HepG2 (cell line): ENCODE measurements around the gene DCD. TPM values are rescaled to one million over a fixed set of nuclear protein-coding genes. Genes with fewer than 3 reads are reported as not detected.

Experiments used
- HHEX ChIP-seq: IDR thresholded peaks from 2 replicates; pipeline ENCODE4 v1.6.1; 2016; ENCODE audit warnings: control low read depth
- MYPOP ChIP-seq: sonication (generic); formaldehyde crosslinking; IDR thresholded peaks from 2 replicates; pipeline ENCODE4 v1.8.1; 2023; ENCODE audit warnings: mild to moderate bottlenecking, moderate library complexity, missing genetic modification reagents
- NPAS2 ChIP-seq: sonication (generic); formaldehyde crosslinking; IDR thresholded peaks from 2 replicates; pipeline ENCODE4 v1.8.0; 2022; ENCODE audit warnings: mild to moderate bottlenecking, missing genetic modification reagents, borderline replicate concordance
- SKI ChIP-seq: fragments of 450-650 bp; IDR thresholded peaks from one replicate; pipeline ENCODE4 v1.6.1; 2018; ENCODE audit warnings: mild to moderate bottlenecking; ENCODE audit not compliant: partially characterized antibody
- SKIL ChIP-seq: sonication (generic); formaldehyde crosslinking; IDR thresholded peaks from 2 replicates; pipeline ENCODE4 v1.8.0; 2022; ENCODE audit warnings: missing genetic modification reagents, mild to moderate bottlenecking, moderate library complexity, borderline replicate concordance
- TMF1 ChIP-seq: sonication (generic); formaldehyde crosslinking; IDR thresholded peaks from 2 replicates; pipeline ENCODE4 v1.8.1; 2022; ENCODE audit warnings: low read depth, missing genetic modification reagents
- ZHX2 ChIP-seq, 2 experiments: sonication (generic) in 1 of 2; formaldehyde crosslinking in 1 of 2; IDR thresholded peaks; 2 replicates each; pipeline versions ENCODE4 v1.6.1 to v1.9.0; 2014 to 2022; ENCODE audit warnings: antibody characterized with exemption in 1 of 2, borderline replicate concordance in 1 of 2, inconsistent platforms in 1 of 2, low read depth in 1 of 2, missing genetic modification reagents in 1 of 2
- polyA plus RNA-seq, 8 experiments: library from polyadenylated mRNA; depleted of rRNA in 3 of 8; stranded (reverse) in 7 of 8; unstranded in 1 of 8; fragments of >200 nt; fragmentation: Illumina TruSeq in 4 of 8; extraction: Trizol in 4 of 8; gene quantifications; 2 replicates each; pipeline versions ENCODE4 v1.2.1 to v1.2.3, GENCODE V29; 2011 to 2016; ENCODE audit warnings: low read depth in 4 of 8, missing spikeins in 1 of 8, mixed read lengths in 1 of 8; ENCODE audit not compliant: insufficient read depth in 1 of 8
- total RNA-seq, 5 experiments: library from RNA; depleted of rRNA; stranded (reverse); fragments of >200 nt; fragmentation: Illumina TruSeq; extraction: Trizol; gene quantifications; 2 replicates each; pipeline ENCODE4 v1.2.3, GENCODE V29; 2016; ENCODE audit warnings: low read depth in 1 of 5

Gene DCD
- total and polyA plus RNA-seq, 2 of the 13 experiments (the other 11 are each of a cell fraction or from before 2014, with no cell fraction given), result not detected

GRCh38 chr12:54684636-54685630 lies 36.8 kb upstream of the DCD start (continued):
- TF ChIP-seq SKIL (CRISPR knock-in tag), result no peak
- TF ChIP-seq ZHX2 (IDR thresholded peaks at IDR 0.05; ENCODE audit: low read depth), result no peak
- TF ChIP-seq ZHX2 (CRISPR knock-in tag; IDR thresholded peaks at IDR 0.05; ENCODE audit: borderline replicate concordance), result no peak
- no peak for TF ChIP-seq TMF1 (CRISPR knock-in tag)
- no peak for TF ChIP-seq NPAS2 (CRISPR knock-in tag)
- TF ChIP-seq SKI, result no peak
- TF ChIP-seq MYPOP (CRISPR knock-in tag), result no peak
- TF ChIP-seq HHEX, result no peak
- TF ChIP-seq, all 625 proteins: peak for 0
